Endothelial cell of umbilical vein (primary cell): Measurements from ENCODE around the gene SIN3A. TPM values are rescaled to one million over a fixed set of nuclear protein-coding genes. Genes with fewer than 3 reads are reported as not detected.

ENCODE experiments used
- BruUV-seq: library from RNA; stranded (reverse); fragments of 400-500 nt; replicated peaks from 2 replicates; lab custom pipeline; 2021; lab: Mats Ljungman, UMichigan
- CTCF ChIA-PET: fragments of 300-600, 350-600 bp; sonication (Branson Sonifier 250); formaldehyde crosslinking; loops from one replicate; lab custom pipeline; 2021; ENCODE audit warnings: antibody characterized with exemption, inconsistent platforms; lab: Charles Lee
- POLR2A ChIA-PET: fragments of 300-600, 350-600 bp; sonication (Branson Sonifier 250); formaldehyde crosslinking; loops from one replicate; lab custom pipeline; 2021; ENCODE audit warnings: antibody characterized with exemption, inconsistent platforms; lab: Charles Lee
- DNase-seq: peaks from one replicate; pipeline ENCODE4 v3.0.0-alpha.2; 2011; ENCODE audit warnings: low read depth, low spot score
- FAIRE-seq: peaks from 2 replicates; lab custom pipeline; 2011; peaks lifted over from hg19 to GRCh38; lab: Jason Lieb, UNC
- H2AFZ ChIP-seq: 2 replicates; pipeline ENCODE4 v1.6.0; 2012; ENCODE audit warnings: low read depth, low read length, control low read depth, inconsistent platforms
- H3K27ac ChIP-seq: 2 replicates; pipeline ENCODE4 v1.5.1; 2011; ENCODE audit warnings: low read depth, mild to moderate bottlenecking, control low read depth, low read length, moderate library complexity; ENCODE audit not compliant: insufficient read depth
- H3K27me3 ChIP-seq, 2 experiments: 2 replicates each; pipeline versions ENCODE4 v1.6.0 to v1.6.1; 2011; ENCODE audit warnings: low read length in 2 of 2, mixed read lengths in 1 of 2; ENCODE audit not compliant: control insufficient read depth in 2 of 2, insufficient read depth in 2 of 2
- H3K36me3 ChIP-seq, 2 experiments: 2 replicates in 1 of 2; 3 replicates in 1 of 2; pipeline ENCODE4 v1.5.1; 2011; ENCODE audit warnings: low read length in 2 of 2, mild to moderate bottlenecking in 1 of 2, moderate library complexity in 1 of 2; ENCODE audit not compliant: control insufficient read depth in 2 of 2, insufficient read depth in 2 of 2; ENCODE audit errors: extremely low read depth in 1 of 2
- H3K4me1 ChIP-seq: 3 replicates; pipeline ENCODE4 v1.5.1; 2011; ENCODE audit warnings: mild to moderate bottlenecking, low read length; ENCODE audit not compliant: control insufficient read depth, insufficient read depth; ENCODE audit errors: extremely low read depth
- H3K4me2 ChIP-seq: 2 replicates; pipeline ENCODE4 v1.6.1; 2011; ENCODE audit warnings: low read length, control low read depth, mixed read lengths; ENCODE audit not compliant: insufficient read depth
- H3K4me3 ChIP-seq, 3 experiments: fragments of 200-600 bp in 1 of 3; sonication (generic), shearing (Covaris generic) in 1 of 3; replicated peaks in 1 of 3; 2 replicates each; pipeline ENCODE4 v1.5.1; 2011 to 2016; ENCODE audit warnings: control low read depth in 3 of 3, low read length in 3 of 3, mild to moderate bottlenecking in 2 of 3, inconsistent platforms in 1 of 3, low read depth in 1 of 3, moderate library complexity in 1 of 3; ENCODE audit not compliant: insufficient read depth in 1 of 3
- H3K79me2 ChIP-seq: 2 replicates; pipeline ENCODE4 v1.6.0; 2012; ENCODE audit warnings: low read length, inconsistent platforms; ENCODE audit not compliant: control insufficient read depth, insufficient read depth
- H3K9ac ChIP-seq: replicated peaks from 2 replicates; pipeline ENCODE3; 2011; ENCODE audit warnings: low read length, control low read depth; ENCODE audit not compliant: insufficient read depth; ENCODE audit errors: extremely low read depth
- H3K9me1 ChIP-seq: replicated peaks from 3 replicates; pipeline ENCODE4 v1.6.0; 2011; ENCODE audit warnings: mild to moderate bottlenecking, low read length; ENCODE audit not compliant: control insufficient read depth, insufficient read depth; ENCODE audit errors: extremely low read depth
- H3K9me3 ChIP-seq: replicated peaks from 2 replicates; pipeline ENCODE4 v1.5.1; 2012; ENCODE audit warnings: low read length, inconsistent platforms; ENCODE audit not compliant: control insufficient read depth, insufficient read depth
- H4K20me1 ChIP-seq: replicated peaks from 2 replicates; pipeline ENCODE3; 2011; ENCODE audit warnings: mild to moderate bottlenecking, low read length; ENCODE audit not compliant: control insufficient read depth, insufficient read depth; ENCODE audit errors: extremely low read depth
- EZH2 ChIP-seq: IDR thresholded peaks from 2 replicates; pipeline ENCODE4 v1.6.1; 2012; ENCODE audit warnings: borderline replicate concordance, low read depth, mild to moderate bottlenecking, moderate library complexity, low read length, inconsistent platforms; ENCODE audit not compliant: severe bottlenecking
- POLR2AphosphoS5 ChIP-seq: IDR thresholded peaks from 2 replicates; pipeline ENCODE4 v1.6.1; 2012; ENCODE audit warnings: low read depth, mild to moderate bottlenecking, control low read depth, low read length, moderate library complexity; ENCODE audit not compliant: insufficient read depth
- dilution Hi-C: fragments of 300-500 bp; cut with MboI; formaldehyde crosslinking; loops from one replicate; pipeline ENCODE4 v1.15.0; 2019; ENCODE audit warnings: low sequenced_read_pairs; ENCODE audit not compliant: extremely low pct_ligation_motif_present
- intact Hi-C: fragments of 100-400 bp; cut with micrococcal nuclease; formaldehyde crosslinking; loops from one replicate; pipeline ENCODE4 v1.10.0; 2022
- polyA plus RNA-seq, 4 experiments: library from polyadenylated mRNA; depleted of rRNA in 3 of 4; stranded (reverse) in 3 of 4; unstranded in 1 of 4; fragments of >200 nt; gene quantifications; 2 replicates each; pipeline versions ENCODE4 v1.2.1 to v1.2.3, GENCODE V29; 2011 to 2012; ENCODE audit warnings: missing spikeins in 1 of 4
- total RNA-seq: library from RNA; stranded (reverse); gene quantifications from 2 replicates; pipeline ENCODE4 v1.2.3, GENCODE V29; 2021
- TF ChIP-seq, protein P1 (sequence below), 2 donors: IDR thresholded peaks; 1 replicate in 1 of 2; 2 replicates in 1 of 2; pipeline ENCODE4 v1.5.1; 2011; ENCODE audit warnings: low read length in 2 of 2, mild to moderate bottlenecking in 2 of 2, moderate library complexity in 2 of 2, control low read depth in 1 of 2, inconsistent platforms in 1 of 2, low read depth in 1 of 2; ENCODE audit not compliant: insufficient read depth in 1 of 2; ENCODE audit errors: extremely low read depth in 1 of 2

The SIN3A gene
- total and polyA plus RNA-seq, 2 donors (not counting 3 experiments of a cell fraction or from before 2014, with no cell fraction given): 30.6 to 44.5 TPM

DNA sequence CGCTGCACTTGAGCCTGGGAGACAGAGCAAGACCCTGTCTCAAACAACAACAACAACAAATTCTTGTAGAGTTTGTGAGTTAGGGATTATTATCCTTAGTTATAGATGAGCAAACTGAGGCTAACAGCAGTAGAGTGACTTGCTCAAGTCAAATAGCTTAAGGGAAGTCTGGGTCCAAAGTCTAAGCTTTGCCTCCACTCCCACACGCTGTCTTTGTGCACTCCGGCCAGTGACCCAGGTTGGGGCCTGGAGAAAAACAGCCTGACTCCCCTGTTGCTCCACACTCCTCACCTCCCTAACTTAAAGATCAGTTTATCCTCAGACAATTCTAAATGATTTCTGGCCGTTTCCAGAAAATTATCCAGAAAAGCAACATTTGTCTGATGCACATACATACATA, 9.2 kb upstream of the SIN3A start:
- H3K9me1 ChIP-seq: no peaks in the 10 kb centered on the region
- BruUV-seq: no TSS peak
- dilution Hi-C loops (loop anchor here (25.0 kb wide), 1 partner anchor 127 kb away; the partner anchor contains the start of gene PTPN9), intact Hi-C loops (no loop called here)
- H3K4me2 ChIP-seq: no peak overlapping the region
- ChIA-PET POLR2A (no interaction called here), CTCF (interaction anchor here (0.5 kb wide), 1 partner anchor 26 kb away, joined by 3 read pairs; no protein-coding TSS in a partner anchor)
- H3K9me3 ChIP-seq: no peaks in the 10 kb centered on the region
- H3K4me3 ChIP-seq: no peak overlapping the region
- FAIRE-seq (no peak), DNase-seq (no peak)
- no peaks in the 10 kb centered on the region for H4K20me1 ChIP-seq
- peaks cover 6% of the 10 kb centered on the region for H3K4me1 ChIP-seq
- no peak overlapping the region for H2AFZ ChIP-seq
- H3K36me3 ChIP-seq: no peaks in the 10 kb centered on the region
- no peak overlapping the region for H3K9ac ChIP-seq
- H3K27ac ChIP-seq: no peak overlapping the region
- no peaks in the 10 kb centered on the region for H3K79me2 ChIP-seq
- TF ChIP-seq, protein P1, sequence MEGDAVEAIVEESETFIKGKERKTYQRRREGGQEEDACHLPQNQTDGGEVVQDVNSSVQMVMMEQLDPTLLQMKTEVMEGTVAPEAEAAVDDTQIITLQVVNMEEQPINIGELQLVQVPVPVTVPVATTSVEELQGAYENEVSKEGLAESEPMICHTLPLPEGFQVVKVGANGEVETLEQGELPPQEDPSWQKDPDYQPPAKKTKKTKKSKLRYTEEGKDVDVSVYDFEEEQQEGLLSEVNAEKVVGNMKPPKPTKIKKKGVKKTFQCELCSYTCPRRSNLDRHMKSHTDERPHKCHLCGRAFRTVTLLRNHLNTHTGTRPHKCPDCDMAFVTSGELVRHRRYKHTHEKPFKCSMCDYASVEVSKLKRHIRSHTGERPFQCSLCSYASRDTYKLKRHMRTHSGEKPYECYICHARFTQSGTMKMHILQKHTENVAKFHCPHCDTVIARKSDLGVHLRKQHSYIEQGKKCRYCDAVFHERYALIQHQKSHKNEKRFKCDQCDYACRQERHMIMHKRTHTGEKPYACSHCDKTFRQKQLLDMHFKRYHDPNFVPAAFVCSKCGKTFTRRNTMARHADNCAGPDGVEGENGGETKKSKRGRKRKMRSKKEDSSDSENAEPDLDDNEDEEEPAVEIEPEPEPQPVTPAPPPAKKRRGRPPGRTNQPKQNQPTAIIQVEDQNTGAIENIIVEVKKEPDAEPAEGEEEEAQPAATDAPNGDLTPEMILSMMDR (IDR thresholded peaks at IDR 0.05; ENCODE audit: extremely low read depth in 1 of 2, insufficient read depth in 1 of 2, low read depth in 1 of 2, low read length in 2 of 2): no peak
- TF ChIP-seq EZH2 (no peak), POLR2AphosphoS5 (no peak)
- H3K27me3 ChIP-seq: no peaks in the 10 kb centered on the region

DNA sequence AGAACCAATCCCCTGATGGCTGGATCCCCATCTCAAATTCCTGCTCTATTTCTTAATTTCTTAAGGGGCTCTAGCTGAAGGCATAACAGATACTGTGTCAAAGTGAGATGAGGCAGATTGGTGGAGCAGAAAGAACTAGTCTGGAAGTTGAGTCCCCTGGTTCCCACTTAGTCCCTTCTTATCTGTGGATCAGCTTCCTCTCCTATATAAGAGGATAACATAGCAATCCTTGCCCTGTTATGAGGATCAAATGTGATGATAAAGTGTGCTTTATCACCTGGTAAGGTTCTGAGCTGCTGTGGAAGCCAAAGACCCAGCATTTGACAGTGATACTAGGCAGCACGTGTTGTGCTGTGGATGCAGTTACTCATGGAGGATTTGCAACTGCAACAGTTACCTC, 8.1 kb upstream of the SIN3A start:
- Histone ChIP-seq H3K36me3 (no peaks in the 10 kb centered on the region), H3K27ac (no peak overlapping the region), H3K9me3 (no peaks in the 10 kb centered on the region), H3K27me3 (no peaks in the 10 kb centered on the region), H3K9ac (no peak overlapping the region), H4K20me1 (no peaks in the 10 kb centered on the region), H3K9me1 (no peaks in the 10 kb centered on the region), H3K4me2 (no peak overlapping the region), H3K4me1 (peaks cover 6% of the 10 kb centered on the region), H2AFZ (no peak overlapping the region), H3K4me3 (no peak overlapping the region), H3K79me2 (no peaks in the 10 kb centered on the region)
- ChIA-PET CTCF (interaction anchor here (0.7 kb wide), 1 partner anchor 15 kb away, joined by 3 read pairs; no protein-coding TSS in a partner anchor), POLR2A (no interaction called here)
- DNase-seq (no peak), FAIRE-seq (no peak)
- BruUV-seq: no TSS peak
- dilution Hi-C loops (loop anchor here (25.0 kb wide), 1 partner anchor 128 kb away; the partner anchor contains the start of gene PTPN9), intact Hi-C loops (no loop called here)
- TF ChIP-seq, protein P1 (IDR thresholded peaks at IDR 0.05; ENCODE audit: extremely low read depth in 1 of 2, insufficient read depth in 1 of 2, low read depth in 1 of 2, low read length in 2 of 2): no peak
